Kidney (tissue), 14 donors: ENCODE measurements around the gene NLGN1. TPM values are rescaled to one million over a fixed set of nuclear protein-coding genes. Genes with fewer than 3 reads are reported as not detected.

Experiments
- DNase-seq, 5 donors: peaks; one replicate each; pipeline ENCODE4 v3.0.0-alpha.2; 2013 to 2020
- FAIRE-seq: peaks from 2 replicates; lab custom pipeline; 2012; peaks lifted over from hg19 to GRCh38; lab: Jason Lieb, UNC
- H3K27ac ChIP-seq, 2 donors: one replicate each; pipeline ENCODE4 v1.7.0; 2013; ENCODE audit warnings: low read depth in 2 of 2, low read length in 2 of 2, inconsistent platforms in 1 of 2
- H3K27me3 ChIP-seq: one replicate; pipeline ENCODE4 v1.7.1; 2013; ENCODE audit warnings: low read length, inconsistent platforms; ENCODE audit not compliant: control insufficient read depth, insufficient read depth
- H3K36me3 ChIP-seq, 3 donors: one replicate each; pipeline versions ENCODE4 v1.7.0 to v1.7.1; 2013; ENCODE audit warnings: low read length in 3 of 3, control low read depth in 1 of 3, inconsistent platforms in 1 of 3; ENCODE audit not compliant: insufficient read depth in 3 of 3, control insufficient read depth in 2 of 3
- H3K4me1 ChIP-seq, 3 donors: one replicate each; pipeline versions ENCODE4 v1.7.0 to v1.7.1; 2013; ENCODE audit warnings: low read length in 3 of 3, inconsistent platforms in 1 of 3, low read depth in 1 of 3; ENCODE audit not compliant: control insufficient read depth in 2 of 3, insufficient read depth in 2 of 3
- H3K4me3 ChIP-seq, 3 donors: one replicate each; pipeline versions ENCODE4 v1.7.0 to v1.8.1; 2013; ENCODE audit warnings: low read length in 3 of 3, control low read depth in 1 of 3, inconsistent platforms in 1 of 3
- H3K9ac ChIP-seq, 3 donors: one replicate each; pipeline versions ENCODE4 v1.7.0 to v1.7.1; 2013; ENCODE audit warnings: low read length in 3 of 3, control low read depth in 1 of 3, inconsistent platforms in 1 of 3
- H3K9me3 ChIP-seq, 3 donors: one replicate each; pipeline versions ENCODE4 v1.7.0 to v1.7.1; 2013; ENCODE audit warnings: low read length in 3 of 3, control low read depth in 1 of 3, inconsistent platforms in 1 of 3; ENCODE audit not compliant: control insufficient read depth in 2 of 3, insufficient read depth in 1 of 3
- CTCF ChIP-seq: IDR thresholded peaks from 3 replicates; pipeline ENCODE4 v1.5.1; 2012; ENCODE audit warnings: mild to moderate bottlenecking, moderate library complexity, borderline replicate concordance; ENCODE audit not compliant: insufficient read depth; ENCODE audit errors: extremely low read depth
- intact Hi-C: fragments of 100-400 bp; cut with DNase I; formaldehyde crosslinking; loops from one replicate; pipeline ENCODE4 v1.11.1; 2022
- polyA plus RNA-seq: library from polyadenylated mRNA; stranded (reverse); fragments of 350-450 nt; fragmentation: Illumina TruSeq; extraction: RNeasy Lipid Tissue Mini Kit (QIAGEN cat#74804); gene quantifications from one replicate; pipeline ENCODE4 v1.2.3, GENCODE V29; 2014; ENCODE audit warnings: low read depth, low replicate concordance; ENCODE audit not compliant: insufficient read depth
- total RNA-seq: library from RNA; stranded (reverse); fragmentation: NEBNext Ultra II Directional; extraction: Animal tissue kit (Norgen Biotek cat#: 25700); gene quantifications from one replicate; pipeline ENCODE4 v1.2.1, GENCODE V29; 2021
- donor health status: control.
- donor health status: control.
- donor health status: control.
- donor health status: control.
- donor health status: control.
- donor health status: DM: yes; HTN: yes; CAD: no.
- donor health status: Normal renal cell carcinoma (clear cell type).

NLGN1 gene
- total and polyA plus RNA-seq, 2 donors from 2014 or later = 0.49 to 19.4 TPM

DNA sequence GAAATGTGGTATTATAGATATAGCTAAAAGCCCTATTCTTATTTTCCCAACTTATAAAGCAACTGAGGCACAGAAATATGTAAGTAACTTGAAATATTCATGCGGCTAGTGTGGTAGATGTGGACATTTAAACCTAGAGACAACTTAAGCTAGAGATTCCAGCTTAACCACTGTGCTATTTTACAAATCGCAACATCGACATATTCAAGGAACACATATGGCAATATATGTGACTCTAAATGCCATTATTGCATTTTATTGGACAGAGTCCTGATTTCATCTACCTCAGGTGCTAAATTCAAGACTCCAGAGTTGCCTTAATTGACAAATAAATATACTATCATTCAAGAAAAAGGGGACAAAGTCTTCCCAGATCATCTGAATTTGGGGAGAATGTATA is 442.3 kb downstream of the NLGN1 start:
- Histone ChIP-seq H3K4me3 (no peak overlapping the region), H3K27me3 (no peaks in the 10 kb centered on the region), H3K36me3 (no peaks in the 10 kb centered on the region), H3K27ac (no peak overlapping the region), H3K4me1 (no peaks in the 10 kb centered on the region), H3K9me3 (no peaks in the 10 kb centered on the region), H3K9ac (no peak overlapping the region)
- TF ChIP-seq CTCF = no peak
- DNase-seq (no peak), FAIRE-seq (no peak)
- intact Hi-C loops = no loop called here

DNA sequence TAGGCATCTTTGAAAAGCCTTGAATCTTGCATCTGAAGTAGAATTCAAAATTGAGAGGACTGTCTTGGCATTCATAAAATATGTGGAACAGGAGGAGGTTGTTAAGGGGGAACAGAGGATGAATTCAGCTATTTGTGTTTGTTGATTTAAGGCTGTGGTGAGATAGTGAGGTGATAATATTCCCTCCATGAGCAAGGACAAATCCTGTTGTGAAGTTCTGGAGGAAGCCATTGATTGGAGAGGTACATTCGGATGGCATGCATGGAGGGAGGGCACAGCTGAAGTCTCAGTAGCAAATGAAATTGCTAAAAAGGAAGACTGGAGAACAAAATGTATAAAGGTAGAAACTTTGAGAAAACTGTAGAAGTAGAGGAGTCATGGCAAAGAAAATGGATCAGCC is 443.8 kb downstream of the NLGN1 start:
- FAIRE-seq = no peak
- no peak for DNase-seq
- Histone ChIP-seq H3K36me3 (no peaks in the 10 kb centered on the region), H3K9ac (no peak overlapping the region), H3K4me3 (no peak overlapping the region), H3K27ac (no peak overlapping the region), H3K4me1 (no peaks in the 10 kb centered on the region), H3K9me3 (no peaks in the 10 kb centered on the region), H3K27me3 (no peaks in the 10 kb centered on the region)
- TF ChIP-seq CTCF = no peak
- intact Hi-C loops = no loop called here

- intact Hi-C loops = no loop called here
- FAIRE-seq = no peak
- Histone ChIP-seq H3K9ac (no peak overlapping the region), H3K4me3 (no peak overlapping the region), H3K27ac (no peak overlapping the region), H3K4me1 (no peaks in the 10 kb centered on the region), H3K9me3 (no peaks in the 10 kb centered on the region), H3K27me3 (no peaks in the 10 kb centered on the region), H3K36me3 (no peaks in the 10 kb centered on the region)
- no peak for DNase-seq
- TF ChIP-seq CTCF = no peak
Observed at GRCh38 chr3:173843060-173843459, 445.5 kb downstream of the NLGN1 start.

- FAIRE-seq (no peak), DNase-seq (no peak)
- no peak for TF ChIP-seq CTCF
- Histone ChIP-seq H3K36me3 (no peaks in the 10 kb centered on the region), H3K4me3 (no peak overlapping the region), H3K4me1 (no peaks in the 10 kb centered on the region), H3K9me3 (no peaks in the 10 kb centered on the region), H3K27me3 (no peaks in the 10 kb centered on the region), H3K27ac (no peak overlapping the region), H3K9ac (no peak overlapping the region)
- intact Hi-C loops = no loop called here
Observed at GRCh38 chr3:173846584-173846983, 449.0 kb downstream of the NLGN1 start.
